Keratinocyte (primary cell): ENCODE results near the gene CTIF.

Experiments
- EZH2 ChIP-seq: IDR thresholded peaks from one replicate; pipeline ENCODE4 v1.6.1; 2012; ENCODE audit warnings: inconsistent platforms, mild to moderate bottlenecking, low read length, moderate library complexity
- TF ChIP-seq, protein P1 (sequence below), 3 experiments: IDR thresholded peaks in 1 of 3; conservative IDR thresholded peaks in 1 of 3; optimal IDR thresholded peaks in 1 of 3; 2 replicates in 2 of 3; 3 replicates in 1 of 3; pipeline versions ENCODE3 to v1.5.1; 2011; ENCODE audit warnings: low read length in 3 of 3, mild to moderate bottlenecking in 3 of 3, moderate library complexity in 2 of 3, control low read depth in 1 of 3, inconsistent platforms in 1 of 3; ENCODE audit not compliant: insufficient read depth in 2 of 3; ENCODE audit errors: extremely low read depth in 1 of 3

DNA sequence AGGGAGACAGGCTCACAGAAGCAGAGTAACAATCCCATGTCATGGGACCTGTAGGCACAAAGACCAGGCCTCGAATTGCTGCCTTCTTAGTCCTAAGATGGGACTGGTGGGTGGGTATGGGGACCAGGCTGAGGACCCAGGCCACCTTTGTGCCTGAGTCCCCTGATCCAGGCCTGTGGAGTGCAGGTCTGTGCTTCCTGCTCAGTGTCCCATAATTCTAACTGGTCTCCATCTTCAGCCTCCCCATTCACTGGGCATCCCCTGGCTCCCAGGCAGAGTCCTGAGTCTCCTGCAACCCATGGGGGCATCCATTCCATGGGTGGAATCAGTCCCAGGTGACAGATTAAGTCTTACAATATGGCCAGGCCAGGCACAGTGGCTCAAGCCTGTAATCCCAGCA lies 328.0 kb downstream of the CTIF start:
- TF ChIP-seq, protein P1, sequence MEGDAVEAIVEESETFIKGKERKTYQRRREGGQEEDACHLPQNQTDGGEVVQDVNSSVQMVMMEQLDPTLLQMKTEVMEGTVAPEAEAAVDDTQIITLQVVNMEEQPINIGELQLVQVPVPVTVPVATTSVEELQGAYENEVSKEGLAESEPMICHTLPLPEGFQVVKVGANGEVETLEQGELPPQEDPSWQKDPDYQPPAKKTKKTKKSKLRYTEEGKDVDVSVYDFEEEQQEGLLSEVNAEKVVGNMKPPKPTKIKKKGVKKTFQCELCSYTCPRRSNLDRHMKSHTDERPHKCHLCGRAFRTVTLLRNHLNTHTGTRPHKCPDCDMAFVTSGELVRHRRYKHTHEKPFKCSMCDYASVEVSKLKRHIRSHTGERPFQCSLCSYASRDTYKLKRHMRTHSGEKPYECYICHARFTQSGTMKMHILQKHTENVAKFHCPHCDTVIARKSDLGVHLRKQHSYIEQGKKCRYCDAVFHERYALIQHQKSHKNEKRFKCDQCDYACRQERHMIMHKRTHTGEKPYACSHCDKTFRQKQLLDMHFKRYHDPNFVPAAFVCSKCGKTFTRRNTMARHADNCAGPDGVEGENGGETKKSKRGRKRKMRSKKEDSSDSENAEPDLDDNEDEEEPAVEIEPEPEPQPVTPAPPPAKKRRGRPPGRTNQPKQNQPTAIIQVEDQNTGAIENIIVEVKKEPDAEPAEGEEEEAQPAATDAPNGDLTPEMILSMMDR (optimal IDR thresholded peaks at IDR 0.05 in 1 of 3, IDR thresholded peaks at IDR 0.05 in 1 of 3, conservative IDR thresholded peaks at IDR 0.05 in 1 of 3; ENCODE audit: extremely low read depth in 1 of 3, insufficient read depth in 2 of 3, low read length in 3 of 3) = no peak
- TF ChIP-seq EZH2 = no peak
